HG03175 (cell line): Measurements from ENCODE around the gene RBM15B.

Experiments
- ATAC-seq: cut with Tn5 transposase; IDR thresholded peaks from one replicate; pipeline ENCODE4 v1.9.1; 2021; ENCODE audit warnings: mild to moderate bottlenecking, moderate library complexity; ENCODE audit not compliant: unreplicated experiment

The RBM15B gene

DNA sequence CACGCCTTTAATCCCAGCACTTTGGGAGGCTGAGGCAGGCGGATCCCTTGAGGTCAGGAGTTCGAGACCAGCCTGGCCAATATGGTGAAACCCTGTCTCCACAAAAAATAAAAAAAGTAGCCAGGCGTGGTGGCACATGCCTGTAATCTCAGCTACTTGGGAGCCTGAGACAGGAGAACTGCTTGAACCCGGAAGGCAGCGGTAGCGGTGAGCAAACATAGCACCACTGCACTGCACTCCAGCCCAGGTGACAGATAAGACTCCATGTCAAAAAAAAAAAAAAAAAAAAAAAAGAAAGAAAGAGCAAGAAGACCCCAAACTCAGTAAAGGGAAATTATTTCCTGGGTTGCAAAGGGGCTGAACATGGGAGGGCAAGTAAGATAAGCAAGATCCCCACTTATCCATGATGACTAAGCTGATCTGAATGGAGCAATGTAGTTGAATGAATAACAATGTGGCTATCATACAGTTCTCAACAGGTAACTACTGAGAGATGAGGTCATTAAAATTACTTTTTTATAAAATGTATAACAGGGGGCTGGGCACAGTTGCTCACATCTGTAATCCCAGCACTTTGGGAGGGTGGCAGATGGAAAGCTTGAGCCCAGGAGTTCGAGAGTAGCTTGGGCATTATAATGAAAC, 46.0 kb downstream of the RBM15B start:
- no peak for ATAC-seq

DNA sequence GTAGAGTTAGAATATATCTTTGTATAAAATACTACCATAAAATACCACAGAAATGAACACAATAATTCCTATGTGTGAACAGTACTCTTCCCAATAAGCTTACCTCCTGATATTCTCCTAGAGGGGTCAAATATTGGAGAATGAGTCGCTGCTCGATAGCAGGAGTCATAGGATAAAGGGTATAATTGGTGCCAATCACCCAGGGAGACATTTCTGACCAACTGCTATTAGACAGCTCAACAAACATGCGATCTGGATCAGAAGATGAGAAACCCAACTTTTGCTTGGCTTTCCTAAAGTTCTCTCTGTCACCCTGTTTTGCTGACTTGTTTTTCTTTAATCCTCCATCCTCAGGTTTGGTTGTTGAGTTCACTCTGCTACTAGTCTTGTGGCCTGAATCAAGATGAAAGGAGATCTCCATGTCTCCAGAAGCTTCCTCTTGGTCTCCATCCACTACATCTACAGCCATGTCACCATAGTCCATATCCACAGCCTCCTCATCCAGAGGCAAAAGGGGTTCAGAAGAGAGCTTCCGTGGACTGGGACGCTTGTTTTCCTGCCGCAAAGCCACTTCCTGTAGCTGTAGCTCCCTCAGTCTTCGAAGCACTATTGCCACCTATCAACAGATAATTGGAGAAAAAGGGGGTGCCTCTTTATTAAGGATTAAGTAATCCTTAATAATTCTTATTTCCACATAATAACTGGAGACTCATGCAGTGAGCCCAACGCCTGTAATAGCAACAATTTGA, 50.4 kb downstream of the RBM15B start:
- ATAC-seq, result no peak

DNA sequence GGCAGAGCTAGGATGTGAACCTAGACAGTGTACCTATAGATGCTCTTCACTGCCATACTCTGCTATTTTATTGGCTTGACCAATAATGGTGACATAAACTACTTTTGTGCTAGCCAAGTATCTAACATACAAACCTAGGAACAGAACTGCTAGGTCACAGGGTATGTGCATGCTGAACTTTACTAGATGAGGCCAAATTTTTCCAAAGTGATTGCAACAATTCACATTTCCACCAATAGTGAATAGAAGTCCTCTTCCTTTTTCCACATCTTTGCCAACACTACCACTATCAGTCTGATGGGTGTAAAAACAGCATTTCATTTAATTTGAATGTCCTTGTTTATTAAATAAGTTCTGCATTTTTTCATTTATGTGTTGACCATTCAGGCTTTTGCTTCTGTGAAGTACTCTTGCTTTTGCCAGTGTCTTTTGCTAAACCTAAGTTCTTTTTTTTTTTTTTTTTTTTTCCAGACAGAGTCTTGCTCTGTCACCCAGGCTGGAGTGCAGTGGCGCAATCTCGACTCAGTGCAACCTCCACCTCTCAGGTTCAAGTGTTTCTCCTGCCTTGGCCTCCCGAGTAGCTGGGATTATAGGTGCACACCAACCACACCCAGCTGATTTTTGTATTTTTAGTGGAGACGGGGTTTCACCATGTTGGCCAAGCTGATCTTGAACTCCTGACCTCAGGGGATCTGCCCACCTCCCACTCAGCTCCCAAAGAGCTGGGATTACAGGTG, 54.6 kb downstream of the RBM15B start:
- no peak for ATAC-seq
